Activated B cell treated with CpG ODN at 0.5 μM for 24 hours (primary cell): ENCODE results near the gene FAM180B. TPM values are rescaled to one million over a fixed set of nuclear protein-coding genes. Genes with fewer than 3 reads are reported as not detected.
"Not testable (repeated sequence)": the region's sequence is repeated elsewhere in the genome, so short reads cannot be mapped to it uniquely, and the experiment has no call there.

Experiments used
- ATAC-seq: fragments of 200-7000 bp; cut with Tn5 transposase; one replicate; pipeline ENCODE4 v1.10.0; 2021; ENCODE audit warnings: low read depth, mild to moderate bottlenecking, moderate library complexity
- CTCF ChIA-PET: fragments of 350-600 bp; sonication (Branson Sonifier 250); formaldehyde crosslinking; loops from one replicate; lab custom pipeline; 2021; ENCODE audit warnings: antibody characterized with exemption; lab: Charles Lee
- POLR2A ChIA-PET: fragments of 350-600 bp; sonication (Branson Sonifier 250); formaldehyde crosslinking; loops from one replicate; lab custom pipeline; 2021; ENCODE audit warnings: antibody characterized with exemption; lab: Charles Lee
- DNase-seq: peaks from one replicate; pipeline ENCODE4 v3.0.0; 2022
- H3K27ac Mint-ChIP-seq: one replicate; pipeline ENCODE4 v1.8.0; 2020; ENCODE audit warnings: mixed read lengths
- H3K27me3 Mint-ChIP-seq: one replicate; pipeline ENCODE4 v1.8.0; 2021; ENCODE audit warnings: mixed read lengths
- H3K36me3 Mint-ChIP-seq: one replicate; pipeline ENCODE4 v1.8.0; 2021; ENCODE audit warnings: low read depth, mixed read lengths
- H3K4me1 Mint-ChIP-seq: one replicate; pipeline ENCODE4 v1.8.0; 2021; ENCODE audit warnings: mixed read lengths
- H3K4me3 Mint-ChIP-seq: one replicate; pipeline ENCODE4 v1.8.0; 2020; ENCODE audit warnings: mild to moderate bottlenecking, mixed read lengths
- H3K9me3 Mint-ChIP-seq: one replicate; pipeline ENCODE4 v1.8.0; 2020; ENCODE audit warnings: mixed read lengths
- intact Hi-C: fragments of 100-400 bp; cut with micrococcal nuclease; formaldehyde crosslinking; loops from one replicate; pipeline ENCODE4 v1.15.1; 2024
- total RNA-seq: library from RNA; stranded (reverse); gene quantifications from 2 replicates; pipeline ENCODE4 v1.2.3, GENCODE V29; 2022
- TF ChIP-seq, protein P1 (sequence below): fragments of 200-600 bp; IDR thresholded peaks from one replicate; pipeline ENCODE4 v1.8.0; 2022; ENCODE audit warnings: antibody characterized with exemption, mild to moderate bottlenecking

Gene FAM180B
- total RNA-seq, 1 donor from 2014 or later = 0.16 TPM

DNA sequence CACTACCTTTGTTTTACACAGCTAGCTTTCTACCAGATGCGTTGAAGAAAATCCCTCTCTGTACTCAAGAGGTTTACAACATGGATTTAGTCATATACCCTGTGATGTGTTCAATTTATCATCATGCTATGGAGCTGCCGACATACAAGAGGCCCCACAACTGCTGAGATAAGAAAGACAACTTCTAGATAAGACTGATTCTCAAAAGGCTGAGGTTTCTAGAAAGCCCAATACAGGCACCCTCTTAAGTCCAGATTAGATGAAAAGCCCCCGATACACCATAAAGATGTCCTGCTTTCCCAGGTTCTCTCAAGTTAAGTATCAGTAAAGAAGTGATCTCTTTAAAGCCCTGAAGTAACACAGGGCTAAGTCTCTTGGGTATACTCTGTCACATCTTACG, 41.5 kb downstream of the FAM180B start:
- H3K27ac Mint-ChIP-seq = no peak overlapping the region
- TF ChIP-seq, protein P1, sequence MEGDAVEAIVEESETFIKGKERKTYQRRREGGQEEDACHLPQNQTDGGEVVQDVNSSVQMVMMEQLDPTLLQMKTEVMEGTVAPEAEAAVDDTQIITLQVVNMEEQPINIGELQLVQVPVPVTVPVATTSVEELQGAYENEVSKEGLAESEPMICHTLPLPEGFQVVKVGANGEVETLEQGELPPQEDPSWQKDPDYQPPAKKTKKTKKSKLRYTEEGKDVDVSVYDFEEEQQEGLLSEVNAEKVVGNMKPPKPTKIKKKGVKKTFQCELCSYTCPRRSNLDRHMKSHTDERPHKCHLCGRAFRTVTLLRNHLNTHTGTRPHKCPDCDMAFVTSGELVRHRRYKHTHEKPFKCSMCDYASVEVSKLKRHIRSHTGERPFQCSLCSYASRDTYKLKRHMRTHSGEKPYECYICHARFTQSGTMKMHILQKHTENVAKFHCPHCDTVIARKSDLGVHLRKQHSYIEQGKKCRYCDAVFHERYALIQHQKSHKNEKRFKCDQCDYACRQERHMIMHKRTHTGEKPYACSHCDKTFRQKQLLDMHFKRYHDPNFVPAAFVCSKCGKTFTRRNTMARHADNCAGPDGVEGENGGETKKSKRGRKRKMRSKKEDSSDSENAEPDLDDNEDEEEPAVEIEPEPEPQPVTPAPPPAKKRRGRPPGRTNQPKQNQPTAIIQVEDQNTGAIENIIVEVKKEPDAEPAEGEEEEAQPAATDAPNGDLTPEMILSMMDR = no peak
- H3K4me1 Mint-ChIP-seq = no peaks in the 10 kb centered on the region
- H3K4me3 Mint-ChIP-seq = no peak overlapping the region
- ChIA-PET POLR2A (interaction anchor here (1.0 kb wide), 1 partner anchor 87 kb away, joined by 3 read pairs; the partner anchor contains the start of gene AGBL2), CTCF (no interaction called here)
- intact Hi-C loops = no loop called here
- no peaks in the 10 kb centered on the region for H3K27me3 Mint-ChIP-seq
- H3K36me3 Mint-ChIP-seq = peaks cover 81% of the 10 kb centered on the region
- DNase-seq (no peak), ATAC-seq (no peak)
- no peaks in the 10 kb centered on the region for H3K9me3 Mint-ChIP-seq

GRCh38 chr11:47631473-47631872, 45.0 kb downstream of the FAM180B start:
- POLR2A ChIA-PET = no interaction called here
- ATAC-seq (no peak), DNase-seq (no peak)
- Mint-ChIP-seq H3K36me3 (peaks cover 78% of the 10 kb centered on the region), H3K27ac (no peak overlapping the region), H3K4me3 (no peak overlapping the region), H3K27me3 (no peaks in the 10 kb centered on the region), H3K4me1 (no peaks in the 10 kb centered on the region), H3K9me3 (no peaks in the 10 kb centered on the region)
- intact Hi-C loops = no loop called here
- CTCF ChIA-PET = no interaction called here
- TF ChIP-seq, protein P1 = no peak

- CTCF ChIA-PET, H3K27ac Mint-ChIP-seq, H3K9me3 Mint-ChIP-seq, intact Hi-C loops, H3K27me3 Mint-ChIP-seq, H3K4me3 Mint-ChIP-seq, DNase-seq, POLR2A ChIA-PET, ATAC-seq: not testable (repeated sequence)
- H3K36me3 Mint-ChIP-seq = peaks cover 62% of the 10 kb centered on the region
- H3K4me1 Mint-ChIP-seq = peaks cover 11% of the 10 kb centered on the region
Observed at GRCh38 chr11:47636331-47636730, 49.9 kb downstream of the FAM180B start.

Other genes with a start within 250 kb of the FAM180B start
- gene MYBPC3, start 234.0 kb upstream of the FAM180B start, total RNA-seq = 0.46 and 0.69 TPM in 2 replicates
- gene SPI1, start 208.1 kb upstream of the FAM180B start, total RNA-seq = 63.9 and 68.8 TPM in 2 replicates
- 27.5 and 28.2 TPM in 2 replicates for gene SLC39A13, start 178.1 kb upstream of the FAM180B start, total RNA-seq
- gene PSMC3, start 160.2 kb upstream of the FAM180B start, total RNA-seq = 101 and 126 TPM in 2 replicates
- 1.1 and 3.5 TPM in 2 replicates for gene RAPSN, start 137.5 kb upstream of the FAM180B start, total RNA-seq
- gene CELF1, start 33.5 kb upstream of the FAM180B start, total RNA-seq = 129 and 136 TPM in 2 replicates
- 27.1 and 32.8 TPM in 2 replicates for gene PTPMT1, start 21.1 kb upstream of the FAM180B start, total RNA-seq
- gene KBTBD4, start 7.7 kb upstream of the FAM180B start, total RNA-seq = 19.5 and 20.4 TPM in 2 replicates
- gene NDUFS3, start 7.6 kb upstream of the FAM180B start, total RNA-seq = 95.9 and 102 TPM in 2 replicates
- gene C1QTNF4, start 7.7 kb downstream of the FAM180B start, total RNA-seq = not detected in 2 replicates
- gene MTCH2, start 55.9 kb downstream of the FAM180B start, total RNA-seq = 73.3 and 81.7 TPM in 2 replicates
- gene AGBL2, start 128.7 kb downstream of the FAM180B start, total RNA-seq = 7.0 and 8.2 TPM in 2 replicates
- gene FNBP4, start 180.7 kb downstream of the FAM180B start, total RNA-seq = 204 and 233 TPM in 2 replicates